Heart right ventricle (tissue), 16 donors: ENCODE data around the gene MATR3. TPM values are rescaled to one million over a fixed set of nuclear protein-coding genes. Genes with fewer than 3 reads are reported as not detected.

Experiments used
- ATAC-seq, 8 donors: fragments of 200-7000 bp; cut with Tn5 transposase; one replicate each; pipeline ENCODE4 v1.9.1; 2020; ENCODE audit warnings: mild to moderate bottlenecking in 8 of 8, moderate library complexity in 8 of 8, moderate number of reproducible peaks in 1 of 8
- DNase-seq, 2 donors: peaks; one replicate each; pipeline ENCODE4 v3.0.0-alpha.2; 2020
- H3K27ac ChIP-seq, 10 donors: fragments of 200-600 bp; sonication (generic) in 2 of 10; one replicate each; pipeline versions ENCODE4 v1.5.0 to v1.8.0; 2020 to 2022; ENCODE audit warnings: mild to moderate bottlenecking in 3 of 10
- H3K27me3 ChIP-seq, 7 donors: fragments of 200-600 bp; one replicate each; pipeline ENCODE4 v1.8.0; 2021 to 2022; ENCODE audit warnings: mild to moderate bottlenecking in 2 of 7
- H3K36me3 ChIP-seq, 9 donors: fragments of 200-600 bp; sonication (generic) in 1 of 9; one replicate each; pipeline versions ENCODE4 v1.5.0 to v1.8.0; 2020 to 2022; ENCODE audit warnings: mild to moderate bottlenecking in 2 of 9
- H3K4me1 ChIP-seq, 9 donors: fragments of 200-600 bp; sonication (generic) in 1 of 9; one replicate each; pipeline versions ENCODE4 v1.5.0 to v1.8.0; 2020 to 2022; ENCODE audit warnings: mild to moderate bottlenecking in 4 of 9
- H3K4me3 ChIP-seq, 10 donors: fragments of 200-600 bp; sonication (generic) in 2 of 10; one replicate each; pipeline versions ENCODE4 v1.5.0 to v1.8.0; 2020 to 2022; ENCODE audit warnings: mild to moderate bottlenecking in 7 of 10, moderate library complexity in 2 of 10
- H3K9me3 ChIP-seq, 11 donors: fragments of 200-600 bp in 10 of 11; sonication (generic) in 2 of 11; one replicate each; pipeline versions ENCODE4 v1.5.0 to v1.8.0; 2013 to 2022; ENCODE audit warnings: mild to moderate bottlenecking in 2 of 11, control low read depth in 1 of 11, moderate library complexity in 1 of 11
- CTCF ChIP-seq, 9 donors: fragments of 200-600 bp; sonication (generic) in 2 of 9; IDR thresholded peaks; one replicate each; pipeline versions ENCODE4 v1.5.0 to v1.8.0; 2021 to 2022; ENCODE audit warnings: antibody characterized with exemption in 9 of 9, mild to moderate bottlenecking in 5 of 9, moderate library complexity in 1 of 9
- WGBS, 2 donors: extraction: QIAGEN DNeasy Blood & Tissue Kit; methylation state at CpG; one replicate each; pipeline ENCODE4 v1.1.7; 2013; ENCODE audit warnings: inconsistent platforms in 1 of 2; 5-methylcytosine and 5-hydroxymethylcytosine counted together
- intact Hi-C, 10 donors: fragments of 100-400 bp; cut with DNase I; formaldehyde crosslinking; loops; one replicate each; pipeline versions ENCODE4 v1.11.1 to v1.14.2; 2022
- long read RNA-seq, 3 donors: library from polyadenylated mRNA; unstranded; transcript quantifications; one replicate each; pipeline ENCODE4 v2.0.0, GENCODE V29; 2020 to 2021
- polyA plus RNA-seq, 2 donors: library from polyadenylated mRNA; stranded (reverse); fragments of 200-250 nt; gene quantifications; one replicate each; pipeline ENCODE4 v1.2.3, GENCODE V29; 2013
- total RNA-seq, 10 donors: library from RNA; stranded (reverse); fragmentation: NEBNext Ultra II Directional in 3 of 10; extraction: Animal tissue kit (Norgen Biotek cat#: 25700) in 3 of 10; gene quantifications; one replicate each; pipeline versions ENCODE4 v1.2.1 to v1.2.4, GENCODE V29; 2021 to 2023
- donor health status: Arrhythmogenic right ventricular cardiomyopathy.
- donor health status: ischemic (EF 13 %, LVEDD 7.1; RV severe dilation, severe dysfunction).
- donor health status: healthy with polysubstance abuse.
- donor health status: DM: no; HTN: yes; CAD: no.
- donor health status: DM: no; HTN: no; CAD: no.
- donor health status: ischemic (EF 25% LVEDD 6.9; RV normal size, moderate dysfunction).
- donor health status: ischemic (EF 25% LVEDD 5.7; RV mildly dilated, moderate dysfunction).
- donor health status: healthy.
- donor health status: DM: yes; HTN: yes; CAD: no.
- donor health status: Ischemic cardiomyopathy.
- donor health status: ischemic (EF 35%, LVEDD 5.7; RV mildly dilated, moderate dysfunction).
- donor health status: nonischemic (EF 11% LVEDD 7.7; RV severe dilation, severe dysfunction).
- donor health status: DM: yes; HTN: yes; CAD: no.
- donor health status: PGD.
- donor health status: ischemic (EF 29% LVEDD 5.4; RV normal size, mild dysfunction).
- donor health status: nonischemic (EF 23%, LVEDD 6.1; RV moderate dilation, normal function).

The MATR3 gene
- total RNA-seq (100 to 1,000 TPM; 122 to 209 (median 176) TPM), polyA plus RNA-seq (100 to 1,000 TPM in 1 of 2 donors, 10 to 100 TPM in 1; 86.8 to 134 TPM)
- long read RNA-seq, donor 1, full-length matches to known transcripts: 377 of 522 reads
- long read RNA-seq, donor 1, partial matches to known transcripts: 52 of 522 reads
- long read RNA-seq, donor 1, other reads (novel, unspliced or antisense): 93 of 522 reads
- long read RNA-seq, donor 2, full-length matches to known transcripts: 336 of 504 reads
- long read RNA-seq, donor 2, partial matches to known transcripts: 44 of 504 reads
- long read RNA-seq, donor 2, other reads (novel, unspliced or antisense): 124 of 504 reads
- long read RNA-seq, donor 3, full-length matches to known transcripts: 506 of 825 reads
- long read RNA-seq, donor 3, partial matches to known transcripts: 181 of 825 reads
- long read RNA-seq, donor 3, other reads (novel, unspliced or antisense): 138 of 825 reads

- TF ChIP-seq CTCF (IDR thresholded peaks at IDR 0.05): no peak
- Histone ChIP-seq H3K9me3 (no peaks in the 10 kb centered on the region), H3K27me3 (no peaks in the 10 kb centered on the region), H3K36me3 (no peaks in the 10 kb centered on the region), H3K27ac (peak within 1 kb of the TSS; percentile 97 to 100 (median 100)), H3K4me3 (peak within 1 kb of the TSS; percentile 70 to 99 (median 88)), H3K4me1 (peaks cover 4 to 46% (median 40%) of the 10 kb centered on the region in 9 donors)
- WGBS, 2 donors: 0% methylated on average over 86 to 88 of the region's 88 CpGs
- intact Hi-C loops: loop anchor here in 4 of 10 donors (5.0 kb wide), 2 partner anchors 49 to 124 kb away; partner anchors contain the start of gene PAIP2 (in 4 of the 4)
- peak; percentile 96 for DNase-seq
- peak; percentile 96 to 98 (median 97) for ATAC-seq
Observed at GRCh38 chr5:139293507-139294373, at the start of gene MATR3. TSS of gene MATR3 (plus strand) at chr5:139293740. CDS start at chr5:139307416, 13,676 bp downstream.

- Histone ChIP-seq H3K4me1 (peaks cover 0 to 14% (median 0%) of the 10 kb centered on the region in 9 donors), H3K4me3 (no peak overlapping the region), H3K27ac (peak overlapping the region in 1 of 10 donors; percentile 36), H3K36me3 (no peaks in the 10 kb centered on the region), H3K27me3 (no peaks in the 10 kb centered on the region), H3K9me3 (no peaks in the 10 kb centered on the region)
- ATAC-seq (no peak), DNase-seq (no peak)
- no peak for TF ChIP-seq CTCF (IDR thresholded peaks at IDR 0.05)
- intact Hi-C loops: no loop called here
Observed at GRCh38 chr5:139245637-139246339, 47.8 kb upstream of the MATR3 start.

GRCh38 chr5:139246394-139246793, 47.1 kb upstream of the MATR3 start:
- H3K36me3 ChIP-seq: no peaks in the 10 kb centered on the region
- no peak for TF ChIP-seq CTCF (IDR thresholded peaks at IDR 0.05)
- peak in 2 of 8 donors; percentile 35 to 37 for ATAC-seq
- peak overlapping the region in 1 of 10 donors; percentile 36 for H3K27ac ChIP-seq
- DNase-seq: no peak
- 51% methylated on average over 4 of the region's 4 CpGs for WGBS, 2 donors
- no peaks in the 10 kb centered on the region for H3K9me3 ChIP-seq
- H3K27me3 ChIP-seq: no peaks in the 10 kb centered on the region
- intact Hi-C loops: no loop called here
- peaks cover 0 to 20% (median 0%) of the 10 kb centered on the region in 9 donors for H3K4me1 ChIP-seq
- no peak overlapping the region for H3K4me3 ChIP-seq
